ENCODE data around the gene IL25. TPM values are rescaled to one million over a fixed set of nuclear protein-coding genes. Genes with fewer than 3 reads are reported as not detected.

The IL25 gene
- total RNA-seq, 4 donors from 2014 or later: not detected

- TF ChIP-seq CTCF (IDR thresholded peaks at IDR 0.05): no peak
- TF ChIP-seq EP300 (IDR thresholded peaks at IDR 0.05): no peak
- TF ChIP-seq POLR2AphosphoS5 (IDR thresholded peaks at IDR 0.05): no peak
- TF ChIP-seq POLR2A (IDR thresholded peaks at IDR 0.05; ENCODE audit: low read depth): no peak
- DNase-seq (ENCODE audit: extremely low spot score): no peak
- Histone ChIP-seq H3K36me3 (no peaks in the 10 kb centered on the region), H3K9me3 (no peaks in the 10 kb centered on the region), H3K4me1 (peaks cover 0 to 14% (median 2%) of the 10 kb centered on the region in 4 donors), H3K4me3 (no peak overlapping the region), H3K27ac (replicated peaks in 1 of 4) (no peak overlapping the region), H3K27me3 (peaks cover 0 to 3% (median 0%) of the 10 kb centered on the region in 4 donors)
- WGBS: 80% methylated on average over 1 of the region's 3 CpGs
- intact Hi-C loops (cut with DNase I): no loop called here
Measured at GRCh38 chr14:23373041-23373440, 432 bp downstream of the IL25 start.

- Histone ChIP-seq H3K36me3 (peaks cover 0 to 3% (median 0%) of the 10 kb centered on the region in 4 donors), H3K27ac (replicated peaks in 1 of 4) (no peak overlapping the region), H3K9me3 (no peaks in the 10 kb centered on the region), H3K27me3 (peaks cover 0 to 16% (median 0%) of the 10 kb centered on the region in 4 donors), H3K4me3 (no peak overlapping the region), H3K4me1 (peaks cover 0 to 23% (median 13%) of the 10 kb centered on the region in 4 donors)
- TF ChIP-seq CTCF (IDR thresholded peaks at IDR 0.05) (no peak), POLR2A (IDR thresholded peaks at IDR 0.05; ENCODE audit: low read depth) (no peak), POLR2AphosphoS5 (IDR thresholded peaks at IDR 0.05) (no peak), EP300 (IDR thresholded peaks at IDR 0.05) (no peak)
- no peak for DNase-seq (ENCODE audit: extremely low spot score)
- 84% methylated on average over 8 of the region's 21 CpGs for WGBS
- intact Hi-C loops (cut with DNase I): no loop called here
Measured at GRCh38 chr14:23375527-23376251, 3.1 kb downstream of the IL25 start.

- Histone ChIP-seq H3K4me1 (peaks cover 0 to 23% (median 15%) of the 10 kb centered on the region in 4 donors), H3K27ac (replicated peaks in 1 of 4) (peak within 1 kb of the TSS; percentile 20 to 45 (median 34)), H3K9me3 (no peaks in the 10 kb centered on the region), H3K4me3 (peak within 1 kb of the TSS; percentile 5 to 34 (median 26)), H3K27me3 (peaks cover 0 to 16% (median 0%) of the 10 kb centered on the region in 4 donors), H3K36me3 (peaks cover 0 to 13% (median 0%) of the 10 kb centered on the region in 4 donors)
- 40% methylated on average over 13 of the region's 13 CpGs for WGBS
- DNase-seq (ENCODE audit: extremely low spot score): no peak
- TF ChIP-seq CTCF (IDR thresholded peaks at IDR 0.05) (no peak), EP300 (IDR thresholded peaks at IDR 0.05) (no peak), POLR2AphosphoS5 (IDR thresholded peaks at IDR 0.05) (no peak), POLR2A (IDR thresholded peaks at IDR 0.05; ENCODE audit: low read depth) (no peak)
- intact Hi-C loops (cut with DNase I): no loop called here
Measured at GRCh38 chr14:23376482-23377197, 4.0 kb downstream of the IL25 start, which contains the start of gene CMTM5. Gene CMTM5, plus strand, starts transcription at chr14:23377046. Its CDS starts 206 bp downstream, at chr14:23377252.

DNA sequence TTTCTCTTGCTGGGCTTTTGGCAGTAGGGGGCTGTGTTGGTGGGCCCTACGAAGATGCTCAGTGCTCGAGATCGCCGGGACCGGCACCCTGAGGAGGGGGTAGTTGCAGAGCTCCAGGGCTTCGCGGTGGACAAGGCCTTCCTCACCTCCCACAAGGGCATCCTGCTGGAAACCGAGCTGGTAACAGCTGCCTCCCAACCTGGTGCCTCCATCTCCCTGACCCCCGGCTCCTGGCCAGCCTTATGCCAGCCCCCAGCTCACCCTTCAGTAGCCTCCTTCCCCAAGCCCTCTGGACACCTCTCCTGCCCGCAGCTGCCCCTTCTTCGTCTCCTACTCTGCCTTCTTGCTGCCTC lies 4.6 kb downstream of the IL25 start:
- intact Hi-C loops (cut with DNase I): no loop called here
- H3K27ac ChIP-seq (replicated peaks in 1 of 4): peak overlapping the region; percentile 20 to 45 (median 34)
- WGBS: 56% methylated on average over 10 of the region's 11 CpGs

More for the DNA sequence above, 4.6 kb downstream of the IL25 start:
- Histone ChIP-seq H3K27me3 (peaks cover 0 to 16% (median 0%) of the 10 kb centered on the region in 4 donors), H3K36me3 (peaks cover 0 to 18% (median 0%) of the 10 kb centered on the region in 4 donors), H3K4me1 (peaks cover 0 to 23% (median 15%) of the 10 kb centered on the region in 4 donors), H3K4me3 (peak overlapping the region; percentile 5 to 34 (median 26)), H3K9me3 (no peaks in the 10 kb centered on the region)
- TF ChIP-seq POLR2AphosphoS5 (IDR thresholded peaks at IDR 0.05): no peak
- TF ChIP-seq EP300 (IDR thresholded peaks at IDR 0.05): no peak
- no peak for DNase-seq (ENCODE audit: extremely low spot score)

Data from esophagus muscularis mucosa (tissue), 4 donors.